ENCODE measurements around the gene NDOR1. TPM values are rescaled to one million over a fixed set of nuclear protein-coding genes. Genes with fewer than 3 reads are reported as not detected.
"Not testable (repeated sequence)": the region's sequence is repeated elsewhere in the genome, so short reads cannot be mapped to it uniquely, and the experiment has no call there.

NDOR1 gene
- total RNA-seq, 1 experiment from 2014 or later: 13.5 TPM

GRCh38 chr9:137253717-137254623 lies 48.5 kb downstream of the NDOR1 start:
- no peak for DNase-seq (ENCODE audit: extremely low read depth, low read depth)

- peak; percentile 83 for DNase-seq (ENCODE audit: extremely low read depth, low read depth)
These were observed 49.3 kb downstream of the NDOR1 start, which contains the start of gene NELFB for GRCh38 chr9:137254624-137255447. TSS of gene NELFB (plus strand) at chr9:137255327.

GRCh38 chr9:137255448-137256114 lies 50.1 kb downstream of the NDOR1 start:
- no peak for DNase-seq (ENCODE audit: extremely low read depth, low read depth)

GRCh38 chr9:137256362-137256761 lies 50.9 kb downstream of the NDOR1 start:
- DNase-seq (ENCODE audit: extremely low read depth, low read depth): no peak

GRCh38 chr9:137256856-137257255 lies 51.4 kb downstream of the NDOR1 start:
- DNase-seq (ENCODE audit: extremely low read depth, low read depth): no peak

- DNase-seq (ENCODE audit: extremely low read depth, low read depth): not testable (repeated sequence)
These were observed 56.8 kb downstream of the NDOR1 start for GRCh38 chr9:137262173-137262908.

GRCh38 chr9:137262909-137263285 lies 57.4 kb downstream of the NDOR1 start:
- no peak for DNase-seq (ENCODE audit: extremely low read depth, low read depth)

- no peak for DNase-seq (ENCODE audit: extremely low read depth, low read depth)
These were observed 58.0 kb downstream of the NDOR1 start for GRCh38 chr9:137263506-137263905.

- DNase-seq (ENCODE audit: extremely low read depth, low read depth): no peak
These were observed 58.6 kb downstream of the NDOR1 start for GRCh38 chr9:137264067-137264466.

- no peak for DNase-seq (ENCODE audit: extremely low read depth, low read depth)
These were observed 60.1 kb downstream of the NDOR1 start for GRCh38 chr9:137265496-137266161.

- no peak for DNase-seq (ENCODE audit: extremely low read depth, low read depth)
These were observed 60.6 kb downstream of the NDOR1 start for GRCh38 chr9:137266162-137266527.

Small RNA genes within 50 kb of the gene (small RNA-seq; reads per million reads assigned to genes)
- gene MIR3621: 0 to 0.12 reads per million in 2 experiments

Other genes starting within 250 kb of the NDOR1 start
- not detected in 2 replicates for gene PTGDS, start 228.2 kb upstream of the NDOR1 start, total RNA-seq (2014; rRNA removed; shearing (Covaris generic))
- not detected in 2 replicates for gene LCNL1, start 222.7 kb upstream of the NDOR1 start, total RNA-seq (2014; rRNA removed; shearing (Covaris generic))
- 35.4 and 39.4 TPM in 2 replicates for gene PAXX, start 213.3 kb upstream of the NDOR1 start, total RNA-seq (2014; rRNA removed; shearing (Covaris generic))
- 0.17 TPM in 1 of 2 replicates, not detected in the other for gene CLIC3, start 209.1 kb upstream of the NDOR1 start, total RNA-seq (2014; rRNA removed; shearing (Covaris generic))
- 21.0 and 25.0 TPM in 2 replicates for gene ABCA2, start 177.5 kb upstream of the NDOR1 start, total RNA-seq (2014; rRNA removed; shearing (Covaris generic))
- not detected in 2 replicates for gene FUT7, start 173.6 kb upstream of the NDOR1 start, total RNA-seq (2014; rRNA removed; shearing (Covaris generic))
- 30.3 and 35.5 TPM in 2 replicates for gene NPDC1, start 159.5 kb upstream of the NDOR1 start, total RNA-seq (2014; rRNA removed; shearing (Covaris generic))
- not detected in 2 replicates for gene ENTPD2, start 151.6 kb upstream of the NDOR1 start, total RNA-seq (2014; rRNA removed; shearing (Covaris generic))
- 32.4 and 43.6 TPM in 2 replicates for gene SAPCD2, start 135.1 kb upstream of the NDOR1 start, total RNA-seq (2014; rRNA removed; shearing (Covaris generic))
- gene UAP1L1, start 128.2 kb upstream of the NDOR1 start, total RNA-seq (2014; rRNA removed; shearing (Covaris generic)): 3.6 and 4.0 TPM in 2 replicates
- gene MAN1B1, start 118.7 kb upstream of the NDOR1 start, total RNA-seq (2014; rRNA removed; shearing (Covaris generic)): 53.6 and 55.5 TPM in 2 replicates
- gene DPP7, start 91.0 kb upstream of the NDOR1 start, total RNA-seq (2014; rRNA removed; shearing (Covaris generic)): 111 and 116 TPM in 2 replicates
- not detected in 2 replicates for gene GRIN1, start 66.5 kb upstream of the NDOR1 start, total RNA-seq (2014; rRNA removed; shearing (Covaris generic))
- gene LRRC26, start 35.6 kb upstream of the NDOR1 start, total RNA-seq (2014; rRNA removed; shearing (Covaris generic)): not detected in 2 replicates
- gene TMEM210, start 33.6 kb upstream of the NDOR1 start, total RNA-seq (2014; rRNA removed; shearing (Covaris generic)): not detected in 2 replicates
- 11.0 and 16.1 TPM in 2 replicates for gene ANAPC2, start 17.1 kb upstream of the NDOR1 start, total RNA-seq (2014; rRNA removed; shearing (Covaris generic))
- 59.3 and 66.1 TPM in 2 replicates for gene SSNA1, start 17.0 kb upstream of the NDOR1 start, total RNA-seq (2014; rRNA removed; shearing (Covaris generic))
- 7.4 and 8.2 TPM in 2 replicates for gene TPRN, start 5.0 kb upstream of the NDOR1 start, total RNA-seq (2014; rRNA removed; shearing (Covaris generic))
- 38.8 and 39.8 TPM in 2 replicates for gene TMEM203, start 52 bp upstream of the NDOR1 start, total RNA-seq (2014; rRNA removed; shearing (Covaris generic))
- 0.37 and 0.40 TPM in 2 replicates for gene RNF208, start 16.5 kb downstream of the NDOR1 start, total RNA-seq (2014; rRNA removed; shearing (Covaris generic))
- 0.59 and 1.4 TPM in 2 replicates for gene CYSRT1, start 19.5 kb downstream of the NDOR1 start, total RNA-seq (2014; rRNA removed; shearing (Covaris generic))
- gene RNF224, start 21.8 kb downstream of the NDOR1 start, total RNA-seq (2014; rRNA removed; shearing (Covaris generic)): not detected in 2 replicates
- gene SLC34A3, start 25.2 kb downstream of the NDOR1 start, total RNA-seq (2014; rRNA removed; shearing (Covaris generic)): not detected in 2 replicates
- 167 and 171 TPM in 2 replicates for gene TUBB4B, start 35.6 kb downstream of the NDOR1 start, total RNA-seq (2014; rRNA removed; shearing (Covaris generic))
- not detected in 2 replicates for gene STPG3, start 45.6 kb downstream of the NDOR1 start, total RNA-seq (2014; rRNA removed; shearing (Covaris generic))
- gene NELFB, start 49.6 kb downstream of the NDOR1 start, total RNA-seq (2014; rRNA removed; shearing (Covaris generic)): 41.5 and 43.8 TPM in 2 replicates
- gene TOR4A, start 72.0 kb downstream of the NDOR1 start, total RNA-seq (2014; rRNA removed; shearing (Covaris generic)): 30.5 and 32.0 TPM in 2 replicates
- 5.1 and 8.9 TPM in 2 replicates for gene NRARP, start 96.6 kb downstream of the NDOR1 start, total RNA-seq (2014; rRNA removed; shearing (Covaris generic))
- gene EXD3, start 217.5 kb downstream of the NDOR1 start, total RNA-seq (2014; rRNA removed; shearing (Covaris generic)): 8.4 and 12.8 TPM in 2 replicates
- gene NOXA1, start 217.7 kb downstream of the NDOR1 start, total RNA-seq (2014; rRNA removed; shearing (Covaris generic)): 0.92 and 2.0 TPM in 2 replicates
- gene ENTPD8, start 235.7 kb downstream of the NDOR1 start, total RNA-seq (2014; rRNA removed; shearing (Covaris generic)): not detected in 2 replicates

All from NCI-H460 (cell line).